Panc1 (cell line): ENCODE results near the gene CAVIN1.

Source experiments
- TF ChIP-seq, protein P1 (sequence below): fragments of 450-650 bp; IDR thresholded peaks from 2 replicates; pipeline ENCODE4 v1.5.1; 2017; ENCODE audit warnings: mild to moderate bottlenecking
- TF ChIP-seq, protein P2 (sequence below), 2 experiments: IDR thresholded peaks; 2 replicates each; pipeline ENCODE4 v1.6.1; 2011 to 2012; ENCODE audit warnings: low read depth in 2 of 2, control low read depth in 1 of 2, low read length in 1 of 2, mild to moderate bottlenecking in 1 of 2, moderate library complexity in 1 of 2; ENCODE audit not compliant: insufficient read depth in 1 of 2

GRCh38 chr17:42409523-42410318, 13.3 kb downstream of the CAVIN1 start:
- TF ChIP-seq, protein P1, sequence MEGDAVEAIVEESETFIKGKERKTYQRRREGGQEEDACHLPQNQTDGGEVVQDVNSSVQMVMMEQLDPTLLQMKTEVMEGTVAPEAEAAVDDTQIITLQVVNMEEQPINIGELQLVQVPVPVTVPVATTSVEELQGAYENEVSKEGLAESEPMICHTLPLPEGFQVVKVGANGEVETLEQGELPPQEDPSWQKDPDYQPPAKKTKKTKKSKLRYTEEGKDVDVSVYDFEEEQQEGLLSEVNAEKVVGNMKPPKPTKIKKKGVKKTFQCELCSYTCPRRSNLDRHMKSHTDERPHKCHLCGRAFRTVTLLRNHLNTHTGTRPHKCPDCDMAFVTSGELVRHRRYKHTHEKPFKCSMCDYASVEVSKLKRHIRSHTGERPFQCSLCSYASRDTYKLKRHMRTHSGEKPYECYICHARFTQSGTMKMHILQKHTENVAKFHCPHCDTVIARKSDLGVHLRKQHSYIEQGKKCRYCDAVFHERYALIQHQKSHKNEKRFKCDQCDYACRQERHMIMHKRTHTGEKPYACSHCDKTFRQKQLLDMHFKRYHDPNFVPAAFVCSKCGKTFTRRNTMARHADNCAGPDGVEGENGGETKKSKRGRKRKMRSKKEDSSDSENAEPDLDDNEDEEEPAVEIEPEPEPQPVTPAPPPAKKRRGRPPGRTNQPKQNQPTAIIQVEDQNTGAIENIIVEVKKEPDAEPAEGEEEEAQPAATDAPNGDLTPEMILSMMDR, result no peak
- TF ChIP-seq, protein P2, sequence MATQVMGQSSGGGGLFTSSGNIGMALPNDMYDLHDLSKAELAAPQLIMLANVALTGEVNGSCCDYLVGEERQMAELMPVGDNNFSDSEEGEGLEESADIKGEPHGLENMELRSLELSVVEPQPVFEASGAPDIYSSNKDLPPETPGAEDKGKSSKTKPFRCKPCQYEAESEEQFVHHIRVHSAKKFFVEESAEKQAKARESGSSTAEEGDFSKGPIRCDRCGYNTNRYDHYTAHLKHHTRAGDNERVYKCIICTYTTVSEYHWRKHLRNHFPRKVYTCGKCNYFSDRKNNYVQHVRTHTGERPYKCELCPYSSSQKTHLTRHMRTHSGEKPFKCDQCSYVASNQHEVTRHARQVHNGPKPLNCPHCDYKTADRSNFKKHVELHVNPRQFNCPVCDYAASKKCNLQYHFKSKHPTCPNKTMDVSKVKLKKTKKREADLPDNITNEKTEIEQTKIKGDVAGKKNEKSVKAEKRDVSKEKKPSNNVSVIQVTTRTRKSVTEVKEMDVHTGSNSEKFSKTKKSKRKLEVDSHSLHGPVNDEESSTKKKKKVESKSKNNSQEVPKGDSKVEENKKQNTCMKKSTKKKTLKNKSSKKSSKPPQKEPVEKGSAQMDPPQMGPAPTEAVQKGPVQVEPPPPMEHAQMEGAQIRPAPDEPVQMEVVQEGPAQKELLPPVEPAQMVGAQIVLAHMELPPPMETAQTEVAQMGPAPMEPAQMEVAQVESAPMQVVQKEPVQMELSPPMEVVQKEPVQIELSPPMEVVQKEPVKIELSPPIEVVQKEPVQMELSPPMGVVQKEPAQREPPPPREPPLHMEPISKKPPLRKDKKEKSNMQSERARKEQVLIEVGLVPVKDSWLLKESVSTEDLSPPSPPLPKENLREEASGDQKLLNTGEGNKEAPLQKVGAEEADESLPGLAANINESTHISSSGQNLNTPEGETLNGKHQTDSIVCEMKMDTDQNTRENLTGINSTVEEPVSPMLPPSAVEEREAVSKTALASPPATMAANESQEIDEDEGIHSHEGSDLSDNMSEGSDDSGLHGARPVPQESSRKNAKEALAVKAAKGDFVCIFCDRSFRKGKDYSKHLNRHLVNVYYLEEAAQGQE (IDR thresholded peaks at IDR 0.05; ENCODE audit: insufficient read depth in 1 of 2, low read depth in 2 of 2, low read length in 1 of 2), result no peak
